Pericardium fibroblast (primary cell): ENCODE measurements around the gene BPIFB3. TPM values are rescaled to one million over a fixed set of nuclear protein-coding genes. Genes with fewer than 3 reads are reported as not detected.

Experiments
- total RNA-seq: library from RNA; depleted of rRNA; stranded (reverse); fragments of >200 nt; gene quantifications from 2 replicates; pipeline ENCODE4 v1.2.3, GENCODE V29; 2015

Gene BPIFB3, protein sequence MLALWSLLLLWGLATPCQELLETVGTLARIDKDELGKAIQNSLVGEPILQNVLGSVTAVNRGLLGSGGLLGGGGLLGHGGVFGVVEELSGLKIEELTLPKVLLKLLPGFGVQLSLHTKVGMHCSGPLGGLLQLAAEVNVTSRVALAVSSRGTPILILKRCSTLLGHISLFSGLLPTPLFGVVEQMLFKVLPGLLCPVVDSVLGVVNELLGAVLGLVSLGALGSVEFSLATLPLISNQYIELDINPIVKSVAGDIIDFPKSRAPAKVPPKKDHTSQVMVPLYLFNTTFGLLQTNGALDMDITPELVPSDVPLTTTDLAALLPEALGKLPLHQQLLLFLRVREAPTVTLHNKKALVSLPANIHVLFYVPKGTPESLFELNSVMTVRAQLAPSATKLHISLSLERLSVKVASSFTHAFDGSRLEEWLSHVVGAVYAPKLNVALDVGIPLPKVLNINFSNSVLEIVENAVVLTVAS
- total RNA-seq: not detected in 2 replicates

DNA sequence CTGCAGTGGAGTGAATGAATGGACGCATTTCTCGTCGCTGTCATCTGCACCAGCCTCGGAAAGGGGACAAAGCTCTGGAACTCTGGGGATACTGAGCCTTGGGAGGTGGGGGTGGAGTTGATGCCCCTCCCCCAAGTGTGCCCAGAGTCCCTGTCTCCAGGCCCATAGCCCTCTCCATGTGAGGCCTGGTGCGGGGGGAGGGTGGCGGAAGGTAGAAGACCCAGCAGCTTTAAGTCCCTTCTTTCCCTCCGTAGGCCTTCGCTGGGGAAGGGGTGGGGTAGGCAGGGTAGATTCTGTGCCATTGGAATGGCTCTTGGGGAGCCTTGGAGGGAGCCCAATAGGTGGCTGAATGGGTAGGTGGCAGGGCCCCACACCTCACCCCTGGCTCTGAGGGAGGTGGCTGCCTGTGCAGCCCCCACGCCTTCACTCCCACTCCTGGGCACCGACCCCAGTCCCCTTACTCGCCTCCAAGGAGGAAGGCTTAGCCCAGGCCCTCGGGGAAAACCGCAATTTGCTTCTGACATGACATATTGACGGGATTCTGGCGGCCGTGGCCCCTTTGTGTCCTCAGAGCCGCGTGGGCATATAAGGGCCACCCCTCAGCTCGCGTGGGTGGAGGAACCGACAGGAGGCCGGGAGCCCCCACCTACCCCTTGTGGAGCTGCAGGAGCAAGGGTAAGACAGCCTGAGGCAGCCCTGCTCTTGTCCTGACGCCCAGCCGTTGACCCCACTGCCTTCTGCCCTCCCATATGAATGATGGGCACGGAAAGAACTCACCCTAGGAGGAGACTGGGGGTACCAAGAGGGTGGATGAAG, at the start of gene BPIFB3:
Gene BPIFB3, plus strand, starts transcription at position 613 of the 816 bp plus-strand sequence. CDS start 1,533 bp downstream, outside the sequence.

DNA sequence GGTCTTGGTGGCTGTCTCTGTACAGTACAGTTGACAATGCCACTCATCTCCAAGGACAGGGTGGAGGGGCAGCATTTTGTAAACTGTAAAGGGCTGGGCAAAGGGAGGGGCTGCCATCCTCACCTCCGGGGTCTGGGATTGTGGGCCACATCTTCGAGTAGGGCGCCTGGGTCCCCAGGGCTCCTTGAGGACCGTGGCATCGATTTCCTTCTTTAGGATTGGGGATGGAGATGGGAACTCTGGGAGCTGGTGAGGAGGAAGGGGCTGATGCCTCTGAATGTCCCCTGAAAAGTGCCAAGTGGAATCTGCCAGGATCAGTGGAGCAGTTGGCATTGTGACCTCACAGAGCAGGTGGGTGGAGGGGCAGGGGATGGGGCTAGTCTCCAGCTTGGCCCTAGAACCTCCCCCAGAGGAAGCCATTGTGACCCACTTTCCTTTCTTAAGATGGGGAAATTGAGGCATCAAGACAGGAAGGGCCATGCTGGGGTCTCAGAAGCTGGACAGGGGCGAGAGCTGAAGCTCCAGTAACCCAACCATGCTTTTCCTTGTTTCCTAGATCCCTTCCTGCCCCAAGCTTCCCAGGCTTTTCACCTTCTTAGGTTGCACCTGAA, 49.5 kb upstream of the BPIFB3 start, which contains the start of gene SUN5:
Gene SUN5, minus strand, starts transcription at position 293 of the 611 bp plus-strand sequence. Its CDS starts 93 bp downstream, at position 200.

DNA sequence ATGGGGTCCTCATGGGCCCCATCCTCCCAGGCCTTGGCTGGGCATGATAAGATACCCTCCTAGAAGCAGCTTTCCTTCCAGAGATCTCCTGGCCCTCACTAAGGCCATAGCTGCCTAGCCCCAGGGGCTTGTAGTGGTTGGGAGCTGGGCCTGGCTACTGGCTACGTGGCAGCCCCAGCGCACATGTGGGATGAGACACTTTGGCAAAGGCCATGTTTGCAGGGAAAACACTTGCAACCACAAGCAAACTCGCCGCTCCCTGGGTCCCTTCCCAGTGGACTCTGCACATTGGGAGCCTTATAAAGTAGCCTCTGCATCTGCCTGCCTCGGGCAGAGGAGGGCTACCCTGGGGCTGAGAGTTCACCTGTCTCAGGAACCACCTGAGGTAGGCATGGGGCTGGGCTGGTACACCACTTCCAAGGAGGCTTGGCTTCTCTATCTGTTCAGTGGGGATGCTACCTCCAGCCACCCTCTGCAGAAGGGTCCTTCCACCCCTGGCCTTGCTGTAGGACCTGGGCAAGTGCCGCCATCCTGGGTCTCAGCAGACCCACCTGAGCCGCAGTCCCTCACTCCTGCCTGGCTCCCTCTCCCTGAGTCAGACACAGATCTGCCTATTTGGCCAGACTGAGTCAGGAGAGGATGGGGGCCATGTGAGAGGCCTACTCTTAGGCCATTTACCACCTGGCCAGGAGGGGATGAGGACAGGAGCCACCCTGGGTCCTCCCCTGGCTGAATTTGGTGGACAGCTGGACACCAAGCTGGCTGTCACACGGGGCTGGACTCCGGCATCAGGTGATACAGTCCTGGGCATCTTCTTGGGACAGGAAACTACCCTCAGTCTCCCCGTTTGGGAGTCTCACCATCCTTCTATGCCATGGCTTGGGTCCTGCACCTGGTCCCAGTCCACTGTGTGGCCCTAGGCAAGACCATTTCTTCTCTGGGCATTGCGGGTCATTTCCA, 46.0 kb upstream of the BPIFB3 start, which contains the start of gene BPIFB2:
Gene BPIFB2, plus strand, starts transcription at position 329 of the 960 bp plus-strand sequence. CDS start 871 bp downstream, outside the sequence.

DNA sequence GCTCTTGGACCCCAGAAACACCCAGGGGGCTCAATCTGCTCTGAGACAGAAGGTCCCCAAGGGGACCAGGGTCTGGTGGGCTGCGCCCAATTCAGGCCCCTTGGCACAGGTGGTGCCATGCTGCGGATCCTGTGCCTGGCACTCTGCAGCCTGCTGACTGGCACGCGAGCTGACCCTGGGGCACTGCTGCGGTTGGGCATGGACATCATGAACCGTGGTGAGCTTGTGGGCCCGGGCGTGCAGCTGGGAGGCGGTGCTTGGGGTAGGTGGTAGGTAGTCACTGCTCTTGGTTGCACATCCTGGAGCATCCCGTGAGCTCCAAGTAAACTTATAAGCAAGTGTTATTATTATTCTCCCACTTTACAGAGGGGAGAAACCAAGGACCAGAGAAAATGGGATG, 22.2 kb upstream of the BPIFB3 start, which contains the start of gene BPIFB6:
Gene BPIFB6, plus strand, starts transcription at position 118 of the 400 bp plus-strand sequence. Its CDS starts 0 bp downstream, at position 118.

DNA sequence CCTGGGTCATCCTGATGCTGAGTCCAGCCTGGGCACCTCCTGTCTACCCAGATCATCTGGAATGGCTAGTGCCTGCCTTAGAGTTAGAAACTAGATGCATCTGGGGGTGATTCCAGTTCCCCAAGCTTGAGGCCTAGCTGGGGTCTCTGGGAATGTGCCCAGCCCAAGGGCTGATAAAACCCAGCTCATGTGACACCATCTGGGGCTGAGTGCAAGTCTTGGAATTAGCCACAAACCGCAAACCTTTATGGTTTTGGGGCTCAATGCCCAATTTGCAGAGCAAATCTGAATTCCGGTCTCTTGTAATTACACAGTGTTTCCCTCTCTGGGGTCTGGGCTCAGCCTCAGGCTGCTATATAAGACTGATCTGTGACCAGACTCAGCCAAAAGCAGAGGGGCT, 25.6 kb downstream of the BPIFB3 start, which contains the start of gene BPIFB4:
Gene BPIFB4, plus strand, starts transcription at position 385 of the 400 bp plus-strand sequence. CDS start 1,884 bp downstream, outside the sequence.

Other genes with a start within 250 kb of the BPIFB3 start
- gene MAPRE1, start 233.9 kb upstream of the BPIFB3 start, total RNA-seq: 42.2 and 74.8 TPM in 2 replicates
- gene EFCAB8, start 195.0 kb upstream of the BPIFB3 start, total RNA-seq: under 0.01 TPM in 1 of 2 replicates, not detected in the other
- not detected in 2 replicates for gene SUN5, start 49.5 kb upstream of the BPIFB3 start, total RNA-seq
- not detected in 2 replicates for gene BPIFB2, start 46.2 kb upstream of the BPIFB3 start, total RNA-seq
- not detected in 2 replicates for gene BPIFB6, start 22.3 kb upstream of the BPIFB3 start, total RNA-seq
- under 0.01 TPM in 1 of 2 replicates, not detected in the other for gene BPIFB4, start 25.7 kb downstream of the BPIFB3 start, total RNA-seq
- not detected in 2 replicates for gene BPIFA2, start 114.3 kb downstream of the BPIFB3 start, total RNA-seq
- not detected in 2 replicates for gene BPIFA3, start 163.4 kb downstream of the BPIFB3 start, total RNA-seq
- gene BPIFA1, start 182.1 kb downstream of the BPIFB3 start, total RNA-seq: not detected in 2 replicates
- not detected in 2 replicates for gene BPIFB1, start 229.3 kb downstream of the BPIFB3 start, total RNA-seq